ENCODE data around the gene NUDT21. TPM values are rescaled to one million over a fixed set of nuclear protein-coding genes. Genes with fewer than 3 reads are reported as not detected.
A peak's percentile ranks its signal among the peaks of the same experiment; 100 is the strongest.

The NUDT21 gene
- total RNA-seq, 6 experiments from 2014 or later: 26.2 to 35.8 (median 30.3) TPM

DNA sequence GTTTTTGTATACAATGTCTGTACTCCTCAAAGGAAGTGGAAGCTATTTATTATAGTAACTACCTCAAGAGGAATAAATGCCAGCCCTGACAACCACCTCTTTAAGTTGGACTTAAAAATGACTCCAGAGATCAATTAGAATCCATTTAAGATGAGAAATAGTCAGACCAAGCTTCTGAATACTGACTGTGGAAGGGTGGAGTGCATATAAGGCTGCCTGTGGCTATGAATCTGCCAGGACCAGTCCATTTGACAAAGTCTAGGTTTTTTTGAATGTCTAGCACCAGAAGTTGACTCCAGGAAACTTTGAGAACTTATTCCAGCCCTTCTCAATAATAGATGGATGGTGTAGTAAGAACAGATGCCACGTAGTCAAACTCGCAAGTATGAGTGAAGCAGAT, 15.2 kb upstream of the NUDT21 start:
- no peak overlapping the region for H3K27ac ChIP-seq
- WGBS (ENCODE audit: insufficient coverage, low coverage, low lambda C conversion rate, missing lambda C conversion rate): 94% methylated on average over 2 of the region's 2 CpGs
- H3K36me3 ChIP-seq: peaks cover 6 to 59% (median 28%) of the 10 kb centered on the region in 4 donors
- peaks cover 0 to 11% (median 0%) of the 10 kb centered on the region in 4 donors for H3K4me1 ChIP-seq
- ATAC-seq (no peak), DNase-seq (no peak)
- intact Hi-C loops (cut with DNase I): no loop called here
- H3K9me3 ChIP-seq: no peaks in the 10 kb centered on the region
- H3K4me3 ChIP-seq: no peak overlapping the region
- H3K27me3 ChIP-seq: no peaks in the 10 kb centered on the region
- TF ChIP-seq POLR2A (IDR thresholded peaks at IDR 0.05): no peak
- TF ChIP-seq, protein P1, sequence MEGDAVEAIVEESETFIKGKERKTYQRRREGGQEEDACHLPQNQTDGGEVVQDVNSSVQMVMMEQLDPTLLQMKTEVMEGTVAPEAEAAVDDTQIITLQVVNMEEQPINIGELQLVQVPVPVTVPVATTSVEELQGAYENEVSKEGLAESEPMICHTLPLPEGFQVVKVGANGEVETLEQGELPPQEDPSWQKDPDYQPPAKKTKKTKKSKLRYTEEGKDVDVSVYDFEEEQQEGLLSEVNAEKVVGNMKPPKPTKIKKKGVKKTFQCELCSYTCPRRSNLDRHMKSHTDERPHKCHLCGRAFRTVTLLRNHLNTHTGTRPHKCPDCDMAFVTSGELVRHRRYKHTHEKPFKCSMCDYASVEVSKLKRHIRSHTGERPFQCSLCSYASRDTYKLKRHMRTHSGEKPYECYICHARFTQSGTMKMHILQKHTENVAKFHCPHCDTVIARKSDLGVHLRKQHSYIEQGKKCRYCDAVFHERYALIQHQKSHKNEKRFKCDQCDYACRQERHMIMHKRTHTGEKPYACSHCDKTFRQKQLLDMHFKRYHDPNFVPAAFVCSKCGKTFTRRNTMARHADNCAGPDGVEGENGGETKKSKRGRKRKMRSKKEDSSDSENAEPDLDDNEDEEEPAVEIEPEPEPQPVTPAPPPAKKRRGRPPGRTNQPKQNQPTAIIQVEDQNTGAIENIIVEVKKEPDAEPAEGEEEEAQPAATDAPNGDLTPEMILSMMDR (IDR thresholded peaks at IDR 0.05): no peak

DNA sequence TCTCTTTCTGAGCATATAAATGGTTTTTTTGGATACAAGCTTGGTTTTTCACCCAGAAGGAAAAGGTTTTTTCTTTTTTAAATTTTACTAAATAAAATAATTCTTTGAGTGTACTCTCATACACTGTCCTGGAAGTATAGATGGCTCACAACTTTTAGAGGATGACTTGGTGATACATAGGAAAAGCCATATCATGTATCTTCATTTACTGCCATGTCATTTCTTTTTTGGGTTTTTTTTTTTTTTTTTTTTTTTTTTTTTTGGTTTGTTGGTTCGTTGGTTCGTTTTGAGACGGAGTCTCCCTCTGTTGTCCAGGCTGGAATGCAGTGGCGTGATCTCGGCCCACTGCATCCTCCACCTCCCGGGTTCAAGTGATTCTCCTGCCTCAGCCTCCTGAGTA, 12.0 kb upstream of the NUDT21 start:
- Histone ChIP-seq H3K36me3 (peaks cover 6 to 42% (median 16%) of the 10 kb centered on the region in 4 donors), H3K27ac (no peak overlapping the region), H3K4me3 (no peak overlapping the region), H3K9me3 (no peaks in the 10 kb centered on the region), H3K27me3 (no peaks in the 10 kb centered on the region), H3K4me1 (peaks cover 0 to 11% (median 0%) of the 10 kb centered on the region in 4 donors)
- no peak for DNase-seq
- ATAC-seq: no peak
- TF ChIP-seq, protein P1 (IDR thresholded peaks at IDR 0.05): no peak
- no peak for TF ChIP-seq POLR2A (IDR thresholded peaks at IDR 0.05)
- WGBS (ENCODE audit: insufficient coverage, low coverage, low lambda C conversion rate, missing lambda C conversion rate): 94% methylated on average over 3 of the region's 6 CpGs
- intact Hi-C loops (cut with DNase I): no loop called here

DNA sequence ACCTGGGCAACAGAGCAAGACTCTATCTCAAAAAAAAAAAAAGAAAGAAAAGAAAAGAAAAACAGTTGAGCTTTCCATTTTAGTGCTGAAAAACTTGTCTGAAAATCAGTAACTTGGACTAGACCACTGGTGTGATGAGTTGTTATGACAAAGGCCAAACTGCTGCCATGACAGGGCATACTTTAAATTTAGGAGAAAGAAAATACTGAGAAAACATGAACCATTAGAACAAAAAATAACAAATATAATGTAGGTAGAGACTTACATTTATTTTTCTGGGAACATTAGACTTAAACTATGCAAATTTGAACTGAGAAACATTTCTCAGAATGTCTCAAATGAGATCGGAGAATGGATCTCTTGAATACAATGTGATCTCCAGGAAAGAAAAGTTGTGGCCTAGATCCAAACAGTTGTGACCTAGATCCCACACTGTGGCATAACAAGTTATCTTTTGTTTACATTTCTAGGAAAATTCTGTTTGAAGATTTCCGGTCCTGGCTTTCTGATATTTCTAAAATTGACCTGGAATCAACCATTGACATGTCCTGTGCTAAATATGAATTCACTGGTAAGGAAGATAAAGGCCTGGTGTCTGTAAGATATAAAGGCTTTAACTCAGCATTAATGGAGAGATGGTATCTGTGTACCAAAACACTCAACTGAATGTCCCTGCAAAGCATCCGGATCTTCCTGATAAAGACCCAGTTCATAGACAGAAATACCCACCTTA, 11.1 kb upstream of the NUDT21 start:
- Histone ChIP-seq H3K27me3 (no peaks in the 10 kb centered on the region), H3K4me3 (no peak overlapping the region), H3K9me3 (no peaks in the 10 kb centered on the region), H3K27ac (no peak overlapping the region), H3K36me3 (peaks cover 1 to 37% (median 10%) of the 10 kb centered on the region in 4 donors), H3K4me1 (peaks cover 0 to 11% (median 0%) of the 10 kb centered on the region in 4 donors)
- intact Hi-C loops (cut with DNase I): no loop called here
- ATAC-seq: peak; percentile 44 to 84 (median 60)
- 10% methylated on average over 2 of the region's 3 CpGs for WGBS (ENCODE audit: insufficient coverage, low coverage, low lambda C conversion rate, missing lambda C conversion rate)
- TF ChIP-seq, protein P1 (IDR thresholded peaks at IDR 0.05): no peak
- no peak for TF ChIP-seq POLR2A (IDR thresholded peaks at IDR 0.05)
- DNase-seq: no peak

DNA sequence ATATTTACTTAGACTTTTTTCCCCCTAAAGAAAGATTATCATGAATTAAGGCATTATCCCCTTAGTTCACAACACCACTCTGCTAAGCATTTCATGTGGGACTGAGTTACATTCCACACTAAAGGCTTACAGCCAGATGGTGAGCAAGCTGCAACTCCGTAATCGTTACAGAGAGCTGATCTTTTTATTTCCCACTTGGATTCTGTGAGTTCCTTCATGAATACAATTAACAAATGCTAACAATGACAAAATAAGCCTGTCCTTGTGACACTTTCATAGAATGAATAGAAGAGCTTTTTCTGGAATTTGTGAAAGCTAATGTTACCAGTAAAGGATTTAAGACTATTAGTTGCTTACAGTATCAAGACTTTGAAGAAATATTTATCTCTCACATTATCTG, 9.0 kb upstream of the NUDT21 start:
- TF ChIP-seq POLR2A (IDR thresholded peaks at IDR 0.05): no peak
- TF ChIP-seq, protein P1 (IDR thresholded peaks at IDR 0.05): no peak
- H3K4me1 ChIP-seq: peaks cover 0 to 11% (median 0%) of the 10 kb centered on the region in 4 donors
- no peak overlapping the region for H3K4me3 ChIP-seq
- H3K36me3 ChIP-seq: peaks cover 0 to 36% (median 0%) of the 10 kb centered on the region in 4 donors
- WGBS (ENCODE audit: insufficient coverage, low coverage, low lambda C conversion rate, missing lambda C conversion rate): 88% methylated on average over 2 of the region's 2 CpGs
- H3K9me3 ChIP-seq: no peaks in the 10 kb centered on the region
- no peak for ATAC-seq
- H3K27me3 ChIP-seq: no peaks in the 10 kb centered on the region
- H3K27ac ChIP-seq: no peak overlapping the region
- intact Hi-C loops (cut with DNase I): no loop called here
- DNase-seq: no peak
